Right lobe of liver (tissue), 4 donors: ENCODE measurements around the gene PGGT1B.

Source experiments
- CTCF ChIP-seq, 4 donors: fragments of 200-600 bp in 3 of 4; fragments of 450-650 bp in 1 of 4; IDR thresholded peaks; one replicate each; pipeline versions ENCODE4 v1.5.1 to v1.8.0; 2016 to 2022; ENCODE audit warnings: antibody characterized with exemption in 4 of 4, mild to moderate bottlenecking in 2 of 4
- POLR2A ChIP-seq: fragments of 450-650 bp; IDR thresholded peaks from one replicate; pipeline ENCODE4 v1.6.1; 2017; ENCODE audit warnings: antibody characterized with exemption, mild to moderate bottlenecking
- donor health status: DM: no; HTN: no; CAD: no.
- donor health status: DM: no; HTN: no; CAD: no.
- donor health status: DM: no; HTN: yes; CAD: no.

GRCh38 chr5:115309751-115310370, 47.2 kb upstream of the PGGT1B start:
- TF ChIP-seq CTCF (IDR thresholded peaks at IDR 0.05) (peak; percentile 72 to 80 (median 72)), POLR2A (no peak)
